Measurements from ENCODE around the gene TEX14. TPM values are rescaled to one million over a fixed set of nuclear protein-coding genes. Genes with fewer than 3 reads are reported as not detected.
"Not testable (repeated sequence)": the region's sequence is repeated elsewhere in the genome, so short reads cannot be mapped to it uniquely, and the experiment has no call there.

Gene TEX14
- total RNA-seq, 2 experiments from 2014 or later, result 0.30 to 0.43 TPM

DNA sequence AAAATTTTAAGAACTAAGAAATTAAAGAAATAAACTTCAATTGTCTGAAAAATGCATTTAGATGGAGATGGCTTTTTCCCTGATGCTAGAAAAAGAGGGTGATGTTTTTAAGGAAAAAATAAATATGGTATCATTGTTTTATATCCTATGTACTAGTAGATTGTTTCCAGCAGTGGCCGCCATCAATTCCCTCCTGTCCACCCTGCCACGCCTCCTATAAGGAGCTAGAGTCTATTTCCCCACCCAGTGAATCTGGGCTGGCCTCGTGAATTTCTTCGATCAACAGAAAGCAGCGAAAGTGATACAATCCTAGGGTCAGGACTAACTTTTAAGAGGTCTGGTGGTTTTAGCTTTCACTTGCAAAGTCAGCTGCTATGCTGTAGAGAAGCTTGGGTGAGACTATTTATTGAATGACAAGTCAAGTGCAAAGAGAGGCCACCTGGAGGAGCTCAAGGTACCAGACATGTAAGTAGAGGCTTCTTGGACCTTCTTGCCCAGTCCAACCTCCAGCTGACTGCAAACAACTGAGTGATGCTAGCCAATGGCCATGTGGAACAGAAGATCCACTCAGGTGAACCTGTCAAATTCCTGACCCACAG is 96.6 kb downstream of the TEX14 start:
- ATAC-seq (ENCODE audit: low read depth), result no peak
- Mint-ChIP-seq H3K4me1 (no peaks in the 10 kb centered on the region), H3K27me3 (peaks cover 2% of the 10 kb centered on the region), H3K36me3 (no peaks in the 10 kb centered on the region), H3K9me3 (no peaks in the 10 kb centered on the region), H3K4me3 (no peak overlapping the region), H3K27ac (no peak overlapping the region)
- DNase-seq, result no peak
- POLR2A ChIA-PET, result interaction anchor here (1.3 kb wide), 1 partner anchor 36 kb away, joined by 3 read pairs; no protein-coding TSS in a partner anchor

DNA sequence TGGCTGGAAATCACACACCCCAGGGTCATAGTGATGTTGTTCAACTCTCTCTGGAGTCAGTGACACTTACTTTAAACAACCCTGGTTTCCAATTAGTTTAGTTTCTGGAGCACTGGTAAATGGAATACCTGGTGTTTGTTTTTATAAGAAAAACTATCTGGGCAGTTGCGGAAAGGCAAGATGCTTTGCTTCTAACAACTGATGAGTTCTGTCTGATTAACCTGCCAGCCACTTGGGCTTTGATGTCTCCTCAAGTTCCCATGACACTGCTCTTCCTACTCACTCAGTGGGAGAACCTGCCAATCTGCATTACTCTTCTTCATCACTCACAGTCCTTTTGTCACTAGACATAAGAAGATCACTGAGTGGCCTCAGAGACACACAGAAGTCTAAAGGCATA is 98.7 kb downstream of the TEX14 start:
- no peaks in the 10 kb centered on the region for H3K9me3 Mint-ChIP-seq
- no peak for DNase-seq
- no peak for ATAC-seq (ENCODE audit: low read depth)
- H3K27ac Mint-ChIP-seq, result no peak overlapping the region
- no peaks in the 10 kb centered on the region for H3K4me1 Mint-ChIP-seq
- peaks cover 2% of the 10 kb centered on the region for H3K27me3 Mint-ChIP-seq
- H3K36me3 Mint-ChIP-seq, result no peaks in the 10 kb centered on the region
- H3K4me3 Mint-ChIP-seq, result no peak overlapping the region
- POLR2A ChIA-PET, result no interaction called here

DNA sequence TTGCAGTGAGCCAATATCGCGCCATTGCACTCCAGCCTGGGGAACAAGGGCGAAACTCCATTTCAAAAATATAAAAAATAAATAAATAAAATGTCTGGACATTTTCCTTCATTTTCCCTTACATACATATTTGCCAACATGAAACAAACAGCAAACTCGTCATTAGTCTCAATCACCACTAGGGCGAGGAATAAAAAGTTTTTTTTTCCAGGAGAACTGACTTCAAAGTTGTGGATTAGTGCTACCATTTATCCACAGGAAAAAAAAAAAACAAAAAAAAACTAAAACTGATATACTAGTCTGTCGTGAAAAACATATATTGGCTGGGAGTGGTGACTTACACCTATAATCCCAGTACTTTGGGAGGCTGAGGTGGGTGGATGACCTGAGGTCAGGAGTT is 100.4 kb downstream of the TEX14 start:
- no peak overlapping the region for H3K27ac Mint-ChIP-seq
- peaks cover 4% of the 10 kb centered on the region for H3K4me1 Mint-ChIP-seq
- DNase-seq (no peak), ATAC-seq (ENCODE audit: low read depth) (no peak)
- no peaks in the 10 kb centered on the region for H3K36me3 Mint-ChIP-seq
- H3K27me3 Mint-ChIP-seq, result peaks cover 4% of the 10 kb centered on the region
- no peak overlapping the region for H3K4me3 Mint-ChIP-seq
- POLR2A ChIA-PET, result no interaction called here
- no peaks in the 10 kb centered on the region for H3K9me3 Mint-ChIP-seq

DNA sequence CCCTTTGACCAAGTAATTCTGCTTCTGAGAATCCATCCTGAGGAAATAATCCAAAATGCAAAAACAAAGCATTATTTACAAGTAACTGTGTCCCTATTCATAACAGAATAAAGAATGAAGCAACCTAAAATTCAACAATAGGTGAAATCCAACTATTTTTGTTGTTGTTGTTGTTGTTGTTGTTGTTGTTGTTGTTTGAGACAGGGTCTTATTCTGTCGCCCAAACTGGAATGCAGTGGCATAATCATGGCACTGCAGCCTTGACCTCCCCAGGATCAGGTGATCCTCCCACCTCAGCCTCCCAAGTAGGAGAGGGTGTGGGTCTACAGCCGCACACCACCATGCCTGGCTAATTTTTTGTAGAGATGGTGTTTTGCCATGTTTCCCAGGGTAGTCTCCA is 101.5 kb downstream of the TEX14 start:
- Mint-ChIP-seq H3K27ac (no peak overlapping the region), H3K9me3 (no peaks in the 10 kb centered on the region), H3K27me3 (peaks cover 4% of the 10 kb centered on the region), H3K36me3 (no peaks in the 10 kb centered on the region), H3K4me1 (peaks cover 4% of the 10 kb centered on the region), H3K4me3 (no peak overlapping the region)
- POLR2A ChIA-PET, result no interaction called here
- DNase-seq (no peak), ATAC-seq (ENCODE audit: low read depth) (no peak)

DNA sequence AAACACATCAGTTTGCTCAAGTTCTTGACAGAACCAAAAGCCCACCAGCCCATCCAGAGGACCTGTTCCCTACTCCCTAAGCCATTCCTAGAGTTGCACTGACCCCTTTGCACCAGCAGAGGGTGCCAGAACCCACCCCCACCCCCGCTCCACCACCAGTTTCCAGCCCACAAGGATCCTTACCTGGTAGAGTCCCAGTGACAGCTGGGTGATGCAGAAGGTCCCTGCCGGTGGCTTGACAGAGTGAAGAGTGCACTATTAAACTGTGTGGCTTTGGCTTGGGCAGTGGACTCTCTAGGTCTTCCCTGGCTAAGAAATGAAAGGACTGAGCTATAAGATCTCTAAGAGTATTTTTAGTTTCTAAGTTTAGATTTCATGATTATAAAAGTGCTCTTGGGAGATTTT is 104.1 kb downstream of the TEX14 start:
- Mint-ChIP-seq H3K4me1 (peaks cover 4% of the 10 kb centered on the region), H3K27me3 (peaks cover 2% of the 10 kb centered on the region), H3K36me3 (no peaks in the 10 kb centered on the region), H3K4me3 (no peak overlapping the region), H3K9me3 (no peaks in the 10 kb centered on the region), H3K27ac (no peak overlapping the region)
- peak; percentile 43 for DNase-seq
- ATAC-seq (ENCODE audit: low read depth), result peak; percentile 67
- POLR2A ChIA-PET, result interaction anchor here (0.6 to 1.4 kb wide), 5 partner anchors 43 to 409 kb away, joined by 3 to 8 read pairs (median 4); no protein-coding TSS in a partner anchor

DNA sequence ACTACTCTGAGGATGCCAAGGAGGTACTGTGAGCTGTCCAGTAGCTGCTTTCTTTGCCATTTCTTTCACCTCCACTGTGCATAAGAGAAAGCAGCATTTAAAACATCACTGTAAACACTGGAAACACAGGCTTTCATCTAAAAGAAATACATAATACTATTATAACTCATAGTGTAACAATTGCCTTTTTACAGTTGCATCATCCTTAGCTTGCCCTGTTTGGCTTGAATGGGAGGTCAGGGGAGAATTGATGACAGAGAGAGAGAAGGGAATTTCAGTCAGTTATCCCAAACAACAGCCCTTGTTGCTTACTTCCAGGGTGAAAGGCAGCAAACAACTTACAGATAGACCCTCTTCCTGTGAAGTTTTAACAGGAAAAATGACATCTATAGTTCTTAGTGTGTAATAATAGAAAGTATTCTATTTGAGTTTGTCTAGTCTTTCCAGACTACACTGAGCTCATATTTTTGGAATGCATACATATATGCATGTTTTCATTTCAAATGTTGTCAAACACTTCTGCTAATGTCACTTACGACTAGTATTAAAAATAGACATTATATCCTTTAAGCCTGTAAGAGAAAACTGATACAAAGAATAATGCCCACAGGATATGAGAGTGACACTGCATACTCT is 105.7 kb downstream of the TEX14 start:
- Mint-ChIP-seq H3K27me3 (peaks cover 8% of the 10 kb centered on the region), H3K36me3 (no peaks in the 10 kb centered on the region), H3K4me3 (no peak overlapping the region), H3K4me1 (peaks cover 4% of the 10 kb centered on the region), H3K9me3 (no peaks in the 10 kb centered on the region), H3K27ac (no peak overlapping the region)
- ATAC-seq (ENCODE audit: low read depth), result no peak
- POLR2A ChIA-PET, result interaction anchor here (1.0 to 1.6 kb wide), 2 partner anchors 45 to 106 kb away, joined by 3 to 10 read pairs; partner anchors contain the start of genes RAD51C and TEX14
- no peak for DNase-seq

DNA sequence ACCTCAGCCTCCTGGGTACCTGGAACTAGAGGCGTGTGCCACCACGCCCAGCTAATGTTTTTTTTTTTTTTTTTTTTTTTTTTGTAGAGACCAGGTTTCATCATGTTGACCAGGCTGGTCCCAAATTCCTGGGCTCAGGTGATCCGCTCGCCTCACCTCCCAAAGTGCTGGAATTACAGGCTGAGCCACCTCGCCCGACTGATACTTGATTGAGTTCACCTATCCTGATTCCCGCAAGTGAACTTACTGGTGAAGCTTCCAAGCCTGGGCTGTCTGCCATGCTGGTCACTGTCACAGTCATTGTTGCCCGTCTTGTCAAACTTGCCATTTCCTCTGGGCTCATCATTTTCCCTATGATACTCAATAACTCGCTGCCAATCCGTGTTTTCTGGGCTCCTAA is 106.3 kb downstream of the TEX14 start:
- H3K4me1 Mint-ChIP-seq, result peaks cover 4% of the 10 kb centered on the region
- no peaks in the 10 kb centered on the region for H3K36me3 Mint-ChIP-seq
- ATAC-seq (ENCODE audit: low read depth), result no peak
- POLR2A ChIA-PET, result interaction anchor here (1.6 kb wide), 1 partner anchor 46 kb away, joined by 10 read pairs; no protein-coding TSS in a partner anchor
- no peak overlapping the region for H3K4me3 Mint-ChIP-seq
- no peak overlapping the region for H3K27ac Mint-ChIP-seq
- DNase-seq, result no peak
- peaks cover 8% of the 10 kb centered on the region for H3K27me3 Mint-ChIP-seq
- H3K9me3 Mint-ChIP-seq, result no peaks in the 10 kb centered on the region

DNA sequence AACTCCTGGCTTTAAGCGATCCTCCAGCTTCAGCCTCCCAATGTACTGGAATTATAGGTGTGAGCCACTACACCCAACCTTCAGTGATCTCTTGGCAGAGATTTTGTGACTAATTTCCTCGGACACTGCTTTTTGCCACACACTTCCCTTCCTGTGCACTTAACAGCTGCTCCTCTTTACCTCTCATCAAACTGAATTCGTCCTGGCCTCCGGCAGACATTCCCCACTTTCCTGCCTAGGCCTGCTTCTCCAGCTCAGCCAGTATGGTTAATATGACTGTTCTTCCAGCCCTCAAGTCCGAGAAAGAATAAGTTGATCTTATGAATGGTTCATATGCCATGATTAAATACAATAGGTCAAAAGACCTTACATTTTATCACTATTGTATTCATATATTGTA is 108.4 kb downstream of the TEX14 start:
- H3K27me3 Mint-ChIP-seq, result peaks cover 17% of the 10 kb centered on the region
- H3K27ac Mint-ChIP-seq, result no peak overlapping the region
- H3K4me1 Mint-ChIP-seq, result peaks cover 4% of the 10 kb centered on the region
- DNase-seq, result no peak
- no peak overlapping the region for H3K4me3 Mint-ChIP-seq
- POLR2A ChIA-PET, result no interaction called here
- no peaks in the 10 kb centered on the region for H3K36me3 Mint-ChIP-seq
- H3K9me3 Mint-ChIP-seq, result no peaks in the 10 kb centered on the region
- no peak for ATAC-seq (ENCODE audit: low read depth)

DNA sequence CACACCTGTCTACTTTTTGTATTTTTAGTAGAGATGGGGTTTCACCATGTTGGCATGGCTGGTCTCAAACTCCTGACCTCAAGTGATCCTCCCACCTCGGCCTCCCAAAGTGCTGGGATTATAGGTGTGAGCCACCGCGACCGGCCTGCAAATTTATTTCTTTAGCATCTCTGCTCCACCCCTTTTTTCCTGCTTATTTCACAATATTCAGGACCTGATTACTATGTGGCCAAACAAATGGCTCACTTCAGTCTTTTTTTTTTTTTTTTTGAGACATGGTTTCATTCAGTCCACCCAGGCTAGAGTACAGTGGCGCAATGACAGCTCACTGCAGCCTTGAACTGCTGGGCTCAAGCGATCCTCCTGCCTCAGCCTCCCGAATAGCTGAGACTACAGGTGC is 109.1 kb downstream of the TEX14 start:
- H3K27ac Mint-ChIP-seq; H3K4me3 Mint-ChIP-seq; POLR2A ChIA-PET; H3K4me1 Mint-ChIP-seq; DNase-seq; ATAC-seq (ENCODE audit: low read depth); H3K9me3 Mint-ChIP-seq; H3K36me3 Mint-ChIP-seq: not testable (repeated sequence)
- H3K27me3 Mint-ChIP-seq, result peaks cover 22% of the 10 kb centered on the region

DNA sequence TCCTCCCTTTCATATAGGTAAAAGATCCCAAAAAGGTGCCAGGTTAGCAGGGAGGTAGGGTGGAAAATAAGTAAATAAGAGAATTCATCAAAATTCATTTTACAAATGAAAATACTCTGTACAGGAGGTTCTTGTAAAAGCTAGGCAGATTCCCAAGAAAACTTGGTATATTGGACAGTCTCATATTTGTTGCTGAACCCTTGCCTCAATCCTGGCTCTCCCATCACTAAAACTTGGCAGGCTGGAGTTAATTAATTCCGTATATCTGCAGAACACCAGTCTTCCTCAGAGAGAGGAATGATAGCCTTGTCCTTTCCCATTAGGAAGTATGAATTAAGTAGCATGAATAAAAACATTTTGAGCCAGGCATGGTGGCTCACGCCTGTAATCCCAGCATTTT is 111.2 kb downstream of the TEX14 start:
- POLR2A ChIA-PET, result interaction anchor here (1.0 kb wide), 1 partner anchor 112 kb away, joined by 4 read pairs; no protein-coding TSS in a partner anchor
- Mint-ChIP-seq H3K36me3 (no peaks in the 10 kb centered on the region), H3K4me1 (peaks cover 2% of the 10 kb centered on the region), H3K27me3 (peaks cover 21% of the 10 kb centered on the region), H3K9me3 (no peaks in the 10 kb centered on the region), H3K27ac (no peak overlapping the region), H3K4me3 (no peak overlapping the region)
- ATAC-seq (ENCODE audit: low read depth) (no peak), DNase-seq (no peak)

DNA sequence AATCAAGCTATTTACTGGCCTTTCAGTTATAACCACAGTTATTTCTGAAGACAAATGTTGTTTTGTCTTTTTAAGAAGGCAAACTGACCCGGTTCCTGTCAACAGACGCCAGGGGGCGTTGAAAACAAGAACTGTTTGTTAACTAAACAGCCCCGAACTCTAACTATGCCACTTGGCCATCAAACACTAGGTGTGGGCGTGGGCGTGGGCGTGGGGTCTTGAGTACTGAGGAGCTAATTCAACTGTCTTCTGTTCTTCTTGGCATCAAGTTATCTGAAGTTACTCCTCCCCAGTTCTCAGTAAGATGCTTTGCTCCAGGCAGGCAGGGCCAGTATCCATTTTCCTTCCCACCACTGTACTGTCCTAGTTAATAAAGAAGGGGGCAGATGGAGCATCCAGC is 114.1 kb downstream of the TEX14 start:
- Mint-ChIP-seq H3K4me1 (peaks cover 2% of the 10 kb centered on the region), H3K4me3 (no peak overlapping the region), H3K36me3 (no peaks in the 10 kb centered on the region), H3K27me3 (peaks cover 21% of the 10 kb centered on the region), H3K9me3 (no peaks in the 10 kb centered on the region), H3K27ac (no peak overlapping the region)
- POLR2A ChIA-PET, result interaction anchor here (1.1 kb wide), 1 partner anchor 54 kb away, joined by 4 read pairs; no protein-coding TSS in a partner anchor
- peak; percentile 42 for ATAC-seq (ENCODE audit: low read depth)
- DNase-seq, result peak; percentile 36

DNA sequence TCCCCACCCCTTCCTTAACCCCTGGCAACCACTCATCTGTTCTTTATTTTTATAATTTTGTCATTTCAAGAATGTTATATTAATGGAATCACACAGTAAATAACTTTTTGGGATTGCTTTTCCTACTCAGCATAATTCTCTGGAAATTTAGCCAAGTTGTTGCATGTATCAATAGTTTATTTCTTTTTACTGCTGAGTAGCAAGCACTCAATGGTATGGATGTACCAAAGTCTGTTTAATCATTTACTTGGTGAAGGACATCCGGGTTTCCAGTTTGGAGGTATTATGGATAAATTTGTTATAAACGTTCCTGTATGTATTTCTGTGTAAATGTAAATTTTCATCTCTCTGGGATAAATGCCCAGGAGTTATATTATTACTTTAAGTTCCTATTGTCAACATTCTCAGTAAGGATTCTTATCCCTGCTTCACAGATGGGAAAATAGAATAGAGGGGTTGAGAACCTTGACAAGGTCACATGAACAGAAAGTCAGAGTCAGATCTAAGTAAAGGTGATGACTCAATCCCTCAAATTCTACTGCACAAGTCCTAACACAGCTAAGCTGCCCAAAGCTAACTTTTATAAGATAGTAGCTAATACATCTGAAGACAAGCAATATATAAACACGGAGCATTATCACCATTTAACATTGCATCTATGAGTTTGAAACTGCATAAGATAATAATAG is 115.0 kb downstream of the TEX14 start:
- H3K4me1 Mint-ChIP-seq, result peaks cover 2% of the 10 kb centered on the region
- POLR2A ChIA-PET, result interaction anchor here (1.1 kb wide), 1 partner anchor 55 kb away, joined by 4 read pairs; no protein-coding TSS in a partner anchor
- ATAC-seq (ENCODE audit: low read depth), result no peak
- DNase-seq, result no peak
- no peaks in the 10 kb centered on the region for H3K36me3 Mint-ChIP-seq
- H3K4me3 Mint-ChIP-seq, result no peak overlapping the region
- no peaks in the 10 kb centered on the region for H3K9me3 Mint-ChIP-seq
- H3K27ac Mint-ChIP-seq, result no peak overlapping the region
- H3K27me3 Mint-ChIP-seq, result peaks cover 17% of the 10 kb centered on the region

DNA sequence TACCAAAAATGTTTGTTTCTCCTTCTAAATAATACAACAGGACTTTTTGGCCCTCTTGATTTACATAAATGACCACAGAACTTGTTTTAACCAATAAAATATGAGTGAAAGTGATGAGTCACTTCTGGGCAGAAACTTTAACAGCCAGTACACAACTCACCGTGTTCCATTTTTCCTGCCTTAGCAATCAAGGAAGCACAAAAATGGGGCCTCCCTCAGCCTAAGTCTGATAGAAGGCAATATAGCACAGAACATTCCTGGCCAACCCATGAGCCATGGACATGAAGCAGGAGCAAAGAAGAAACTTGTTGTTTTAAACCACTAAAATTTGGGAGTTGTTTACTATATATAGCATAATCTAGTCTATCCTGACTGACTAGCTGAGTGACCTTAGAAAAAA is 116.3 kb downstream of the TEX14 start:
- H3K9me3 Mint-ChIP-seq, result no peaks in the 10 kb centered on the region
- H3K27me3 Mint-ChIP-seq, result peaks cover 15% of the 10 kb centered on the region
- ATAC-seq (ENCODE audit: low read depth) (no peak), DNase-seq (no peak)
- peaks cover 2% of the 10 kb centered on the region for H3K4me1 Mint-ChIP-seq
- POLR2A ChIA-PET, result interaction anchor here (0.6 to 0.9 kb wide), 2 partner anchors 56 to 72 kb away, joined by 3 to 4 read pairs; no protein-coding TSS in a partner anchor
- H3K27ac Mint-ChIP-seq, result no peak overlapping the region
- no peak overlapping the region for H3K4me3 Mint-ChIP-seq
- H3K36me3 Mint-ChIP-seq, result no peaks in the 10 kb centered on the region
